ENCODE data around the gene PDE11A.

- TF ChIP-seq CTCF (IDR thresholded peaks at IDR 0.05 in 8 of 11, conservative IDR thresholded peaks at IDR 0.05 in 3 of 11) (no peak), POLR2AphosphoS5 (IDR thresholded peaks at IDR 0.05) (no peak), POLR2A (IDR thresholded peaks at IDR 0.05) (no peak)
Observed at GRCh38 chr2:177578454-177578853, 494.1 kb downstream of the PDE11A start.
